ENCODE measurements around the gene GRHL1.
A peak's percentile ranks its signal among the peaks of the same experiment; 100 is the strongest.

Gene GRHL1

DNA sequence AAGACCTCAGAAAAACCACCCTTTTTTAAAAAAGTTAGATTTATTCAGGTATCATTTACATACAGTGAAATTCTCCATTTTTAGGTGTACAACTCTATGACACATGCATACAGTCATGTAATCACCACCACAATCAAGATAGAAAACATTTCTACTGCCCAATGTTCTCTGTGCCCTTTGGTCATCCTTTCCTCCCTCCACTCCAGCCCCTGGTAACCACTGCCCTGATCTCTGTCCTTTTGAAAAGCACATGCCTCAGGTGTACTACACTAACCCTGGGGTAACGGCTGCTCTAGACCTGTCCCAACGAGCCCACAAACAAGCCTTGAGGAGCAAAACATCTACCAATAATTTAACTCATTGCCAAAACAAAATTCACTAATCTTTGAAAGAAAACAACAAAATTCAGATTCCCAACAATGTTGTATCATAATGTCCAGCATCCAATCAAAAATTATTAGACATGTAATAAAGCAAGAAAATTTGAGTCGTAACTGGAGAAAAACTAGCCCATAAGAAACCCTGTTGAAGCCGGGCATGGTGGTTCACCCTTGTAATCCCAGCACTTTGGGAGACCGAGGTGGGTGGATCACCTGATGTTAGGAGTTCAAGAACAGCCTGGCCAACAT is 65.9 kb downstream of the GRHL1 start:
- TF ChIP-seq, protein P1, sequence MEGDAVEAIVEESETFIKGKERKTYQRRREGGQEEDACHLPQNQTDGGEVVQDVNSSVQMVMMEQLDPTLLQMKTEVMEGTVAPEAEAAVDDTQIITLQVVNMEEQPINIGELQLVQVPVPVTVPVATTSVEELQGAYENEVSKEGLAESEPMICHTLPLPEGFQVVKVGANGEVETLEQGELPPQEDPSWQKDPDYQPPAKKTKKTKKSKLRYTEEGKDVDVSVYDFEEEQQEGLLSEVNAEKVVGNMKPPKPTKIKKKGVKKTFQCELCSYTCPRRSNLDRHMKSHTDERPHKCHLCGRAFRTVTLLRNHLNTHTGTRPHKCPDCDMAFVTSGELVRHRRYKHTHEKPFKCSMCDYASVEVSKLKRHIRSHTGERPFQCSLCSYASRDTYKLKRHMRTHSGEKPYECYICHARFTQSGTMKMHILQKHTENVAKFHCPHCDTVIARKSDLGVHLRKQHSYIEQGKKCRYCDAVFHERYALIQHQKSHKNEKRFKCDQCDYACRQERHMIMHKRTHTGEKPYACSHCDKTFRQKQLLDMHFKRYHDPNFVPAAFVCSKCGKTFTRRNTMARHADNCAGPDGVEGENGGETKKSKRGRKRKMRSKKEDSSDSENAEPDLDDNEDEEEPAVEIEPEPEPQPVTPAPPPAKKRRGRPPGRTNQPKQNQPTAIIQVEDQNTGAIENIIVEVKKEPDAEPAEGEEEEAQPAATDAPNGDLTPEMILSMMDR (conservative IDR thresholded peaks at IDR 0.05; ENCODE audit: low read depth), result no peak
- ChIA-PET POLR2A (ENCODE audit: low non-redundant PET) (no interaction called here), CTCF (no interaction called here)
- DNase-seq (ENCODE audit: low spot score), result no peak
- H3K27ac ChIP-seq, result no peak overlapping the region

DNA sequence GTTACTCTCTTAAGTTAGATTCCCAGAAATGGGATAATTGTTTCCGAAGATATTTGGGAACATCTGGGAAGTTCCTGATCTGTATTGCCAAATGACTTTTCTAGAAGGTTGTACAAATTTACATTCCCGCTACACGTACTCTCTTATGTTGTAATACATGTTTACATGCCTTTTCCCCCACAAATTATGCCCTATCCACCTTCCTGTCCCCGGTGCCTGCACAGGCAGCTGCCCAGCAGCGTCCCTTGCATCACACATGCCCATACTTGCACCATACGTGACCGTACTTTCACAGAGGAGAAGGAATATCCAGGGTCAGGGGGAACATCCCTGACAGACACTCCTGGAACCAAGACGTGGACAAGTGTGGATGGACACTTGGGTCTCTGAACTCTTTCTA is 67.7 kb downstream of the GRHL1 start:
- H3K27ac ChIP-seq, result peak overlapping the region; percentile 61
- CTCF ChIA-PET, result interaction anchor here (0.7 to 1.5 kb wide), 2 partner anchors 33 to 35 kb away, joined by 3 to 5 read pairs; no protein-coding TSS in a partner anchor
- DNase-seq (ENCODE audit: low spot score), result peak; percentile 39
- POLR2A ChIA-PET (ENCODE audit: low non-redundant PET), result no interaction called here
- TF ChIP-seq, protein P1 (conservative IDR thresholded peaks at IDR 0.05; ENCODE audit: low read depth), result no peak

DNA sequence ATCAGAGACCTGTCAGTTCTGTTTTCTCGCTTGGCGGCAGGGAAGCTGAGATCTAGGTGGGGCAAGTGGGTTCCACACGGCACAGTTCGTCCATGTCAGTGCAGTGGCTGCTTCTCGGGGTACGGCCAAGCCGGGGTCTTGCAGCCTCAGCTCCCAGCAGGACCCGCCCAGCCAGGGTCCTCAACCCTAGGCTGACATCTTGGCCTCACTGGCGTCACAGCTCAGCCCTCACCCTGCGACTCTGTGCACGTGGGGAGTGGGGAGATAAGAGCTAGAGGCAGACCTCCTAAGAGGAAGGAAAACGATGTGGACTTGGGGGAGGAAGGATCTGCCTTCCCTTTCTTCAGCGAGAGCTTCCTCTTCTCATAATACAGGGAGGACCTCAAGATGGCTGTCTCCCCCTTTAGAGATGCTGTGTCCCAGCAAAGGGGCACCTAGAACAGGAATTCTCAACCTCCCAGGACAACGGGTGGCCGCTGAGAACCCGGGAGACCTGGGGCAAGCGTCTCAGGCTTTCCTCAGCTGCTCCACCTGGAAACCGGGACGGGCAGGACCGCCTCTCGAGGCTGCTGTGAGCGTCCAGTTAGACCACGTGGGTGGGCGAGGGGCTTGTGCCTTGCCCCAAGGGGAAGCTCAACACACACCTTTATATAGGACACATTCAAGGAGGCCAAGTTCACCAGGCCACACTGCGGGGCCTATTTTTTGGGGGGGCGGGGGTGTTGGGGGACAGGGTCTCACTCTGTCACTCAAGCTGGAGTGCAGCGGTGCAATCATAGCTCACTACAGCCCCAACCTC is 68.3 kb downstream of the GRHL1 start:
- DNase-seq (ENCODE audit: low spot score), result no peak
- TF ChIP-seq, protein P1 (conservative IDR thresholded peaks at IDR 0.05; ENCODE audit: low read depth), result no peak
- ChIA-PET POLR2A (ENCODE audit: low non-redundant PET) (no interaction called here), CTCF (interaction anchor here (1.5 kb wide), 1 partner anchor 36 kb away, joined by 5 read pairs; no protein-coding TSS in a partner anchor)
- H3K27ac ChIP-seq, result peak overlapping the region; percentile 61

DNA sequence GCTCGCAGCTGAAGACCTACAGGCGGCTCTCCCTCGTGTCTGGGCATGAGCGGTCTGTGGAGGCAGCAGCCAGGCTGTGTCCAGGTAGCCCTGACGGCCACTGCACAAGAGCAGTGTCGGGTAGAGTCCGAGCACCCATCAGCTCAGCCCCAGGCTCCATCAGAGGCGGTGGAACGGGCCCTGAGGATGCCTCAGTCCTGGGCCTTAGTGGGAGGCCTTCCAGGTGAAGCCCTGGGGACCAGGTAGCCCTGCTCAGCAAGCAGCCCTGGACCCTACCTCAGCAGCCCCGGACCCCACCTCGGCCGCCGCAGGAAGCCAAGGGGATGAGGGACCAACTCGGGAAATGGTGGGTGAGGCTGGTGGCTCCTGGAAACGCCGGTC is 70.5 kb downstream of the GRHL1 start:
- DNase-seq (ENCODE audit: low spot score), result no peak
- TF ChIP-seq, protein P1 (conservative IDR thresholded peaks at IDR 0.05; ENCODE audit: low read depth), result no peak
- ChIA-PET CTCF (interaction anchor here (0.6 to 1.5 kb wide), 3 partner anchors 14 to 877 kb away, joined by 3 to 7 read pairs (median 3); no protein-coding TSS in a partner anchor), POLR2A (ENCODE audit: low non-redundant PET) (no interaction called here)
- no peak overlapping the region for H3K27ac ChIP-seq

DNA sequence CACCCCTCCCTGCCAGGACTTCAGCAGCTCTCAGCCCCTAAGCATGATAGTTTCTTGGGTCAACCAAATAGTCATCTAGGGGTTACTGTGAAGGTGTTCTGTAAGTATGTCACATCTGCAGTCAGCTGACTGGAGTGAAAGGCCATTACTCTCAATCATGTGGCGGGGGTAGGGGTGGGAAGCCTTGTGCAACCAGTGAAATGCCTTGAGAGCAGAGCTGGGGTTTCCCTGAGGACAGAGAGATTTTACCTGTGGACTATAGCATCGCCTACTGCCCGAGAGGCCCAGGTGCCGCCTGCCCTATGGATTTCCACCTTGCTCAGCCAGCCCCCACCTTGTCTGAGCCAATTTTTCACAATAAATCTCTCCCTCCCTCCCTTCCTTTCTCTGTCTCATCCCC is 71.0 kb downstream of the GRHL1 start:
- ChIA-PET CTCF (interaction anchor here (1.5 kb wide), 1 partner anchor 14 kb away, joined by 7 read pairs; no protein-coding TSS in a partner anchor), POLR2A (ENCODE audit: low non-redundant PET) (no interaction called here)
- TF ChIP-seq, protein P1 (conservative IDR thresholded peaks at IDR 0.05; ENCODE audit: low read depth), result no peak
- H3K27ac ChIP-seq, result no peak overlapping the region
- no peak for DNase-seq (ENCODE audit: low spot score)

DNA sequence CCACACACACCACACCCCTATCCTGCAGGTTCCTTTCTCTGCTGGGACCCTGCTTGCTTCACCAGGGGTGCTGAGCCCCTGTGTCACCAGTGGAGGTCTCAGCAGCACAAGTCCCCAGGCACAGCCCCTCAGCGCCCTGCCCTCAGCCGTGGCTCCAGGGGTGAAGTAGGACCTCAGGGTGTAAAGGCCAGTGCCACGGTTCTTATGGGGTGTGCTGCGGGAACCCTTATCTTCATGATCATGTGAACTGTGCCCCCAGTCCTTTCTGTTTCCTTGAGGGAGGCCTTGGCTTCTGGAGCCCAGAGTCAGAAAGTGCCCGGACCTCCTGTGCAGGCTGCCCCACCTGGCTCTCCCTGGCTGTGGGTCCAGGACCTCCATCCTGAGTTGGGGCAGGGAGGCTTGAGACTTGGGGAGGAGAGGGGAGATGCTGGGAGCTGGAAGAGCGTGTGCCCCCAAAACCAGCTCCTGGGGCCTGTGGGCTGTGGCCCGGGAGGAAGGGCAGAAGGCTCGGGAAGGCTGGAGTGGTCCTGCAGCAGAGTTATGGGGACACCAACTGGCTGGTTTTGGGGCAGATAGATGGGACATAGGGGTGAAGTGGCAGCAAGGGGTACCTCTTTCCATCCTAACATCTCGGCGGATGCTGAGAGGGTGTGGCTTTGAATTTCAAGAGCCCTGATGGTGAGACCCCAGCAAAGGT is 71.6 kb downstream of the GRHL1 start:
- ChIA-PET CTCF (interaction anchor here (0.6 kb wide), 1 partner anchor 178 kb away, joined by 5 read pairs; no protein-coding TSS in a partner anchor), POLR2A (ENCODE audit: low non-redundant PET) (no interaction called here)
- no peak for DNase-seq (ENCODE audit: low spot score)
- TF ChIP-seq, protein P1 (conservative IDR thresholded peaks at IDR 0.05; ENCODE audit: low read depth), result no peak
- H3K27ac ChIP-seq, result no peak overlapping the region
